HCT116 (cell line): ENCODE data around the gene GRM1.

Source experiments
- CEBPB ChIP-seq: IDR thresholded peaks from 2 replicates; pipeline ENCODE4 v1.6.1; 2012; ENCODE audit warnings: low read depth
- EGR1 ChIP-seq: IDR thresholded peaks from 2 replicates; pipeline ENCODE4 v1.6.1; 2012; ENCODE audit warnings: low read depth
- EZH2 ChIP-seq: fragments of 200-600 bp; sonication (generic); IDR thresholded peaks from 2 replicates; pipeline ENCODE4 v1.6.1; 2017; ENCODE audit warnings: antibody characterized with exemption, mixed run types
- EZH2phosphoT487 ChIP-seq: fragments of 200-600 bp; IDR thresholded peaks from 2 replicates; pipeline ENCODE4 v1.6.1; 2018; ENCODE audit warnings: antibody characterized with exemption, borderline replicate concordance
- JUND ChIP-seq: IDR thresholded peaks from 2 replicates; pipeline ENCODE4 v1.6.1; 2012
- POLR2A ChIP-seq: IDR thresholded peaks from 2 replicates; pipeline ENCODE4 v1.7.0; 2011; ENCODE audit warnings: borderline replicate concordance; ENCODE audit not compliant: insufficient read depth, insufficient read length; ENCODE audit errors: extremely low read depth
- POLR2AphosphoS5 ChIP-seq: IDR thresholded peaks from 2 replicates; pipeline ENCODE4 v1.6.1; 2011; ENCODE audit warnings: mild to moderate bottlenecking, low read depth, low read length, moderate library complexity
- RAD21 ChIP-seq: IDR thresholded peaks from 2 replicates; pipeline ENCODE4 v1.6.1; 2012; ENCODE audit warnings: low read depth, mild to moderate bottlenecking
- REST ChIP-seq: IDR thresholded peaks from 2 replicates; pipeline ENCODE4 v1.6.1; 2012; ENCODE audit warnings: low read depth
- SIN3A ChIP-seq: IDR thresholded peaks from 2 replicates; pipeline ENCODE4 v1.6.1; 2012; ENCODE audit warnings: low read depth
- YY1 ChIP-seq: IDR thresholded peaks from 2 replicates; pipeline ENCODE4 v1.6.1; 2011; ENCODE audit warnings: low read length, low read depth, moderate library complexity, mild to moderate bottlenecking; ENCODE audit not compliant: insufficient replicate concordance; ENCODE audit errors: extremely low read depth
- ZNF274 ChIP-seq: fragments of 200-500 bp; sonication (Bioruptor generic); IDR thresholded peaks from 2 replicates; pipeline ENCODE4 v1.6.1; 2014; ENCODE audit warnings: mild to moderate bottlenecking, low read depth, low read length, inconsistent platforms
- TF ChIP-seq, protein P1 (sequence below), 3 experiments: fragments of 200-600 bp in 1 of 3; sonication (generic) in 1 of 3; IDR thresholded peaks in 2 of 3; conservative IDR thresholded peaks in 1 of 3; 2 replicates each; pipeline ENCODE4 v1.5.1; 2012 to 2017; ENCODE audit warnings: low read depth in 2 of 3, low read length in 2 of 3, antibody characterized with exemption in 1 of 3, borderline replicate concordance in 1 of 3, control low read depth in 1 of 3, mild to moderate bottlenecking in 1 of 3, mixed read lengths in 1 of 3, mixed run types in 1 of 3, moderate library complexity in 1 of 3; ENCODE audit not compliant: insufficient read depth in 1 of 3
- TF ChIP-seq, protein P2 (sequence below): IDR thresholded peaks from 2 replicates; pipeline ENCODE4 v1.6.1; 2012

- no peak for TF ChIP-seq EGR1
- no peak for TF ChIP-seq EZH2phosphoT487
- TF ChIP-seq, protein P1, sequence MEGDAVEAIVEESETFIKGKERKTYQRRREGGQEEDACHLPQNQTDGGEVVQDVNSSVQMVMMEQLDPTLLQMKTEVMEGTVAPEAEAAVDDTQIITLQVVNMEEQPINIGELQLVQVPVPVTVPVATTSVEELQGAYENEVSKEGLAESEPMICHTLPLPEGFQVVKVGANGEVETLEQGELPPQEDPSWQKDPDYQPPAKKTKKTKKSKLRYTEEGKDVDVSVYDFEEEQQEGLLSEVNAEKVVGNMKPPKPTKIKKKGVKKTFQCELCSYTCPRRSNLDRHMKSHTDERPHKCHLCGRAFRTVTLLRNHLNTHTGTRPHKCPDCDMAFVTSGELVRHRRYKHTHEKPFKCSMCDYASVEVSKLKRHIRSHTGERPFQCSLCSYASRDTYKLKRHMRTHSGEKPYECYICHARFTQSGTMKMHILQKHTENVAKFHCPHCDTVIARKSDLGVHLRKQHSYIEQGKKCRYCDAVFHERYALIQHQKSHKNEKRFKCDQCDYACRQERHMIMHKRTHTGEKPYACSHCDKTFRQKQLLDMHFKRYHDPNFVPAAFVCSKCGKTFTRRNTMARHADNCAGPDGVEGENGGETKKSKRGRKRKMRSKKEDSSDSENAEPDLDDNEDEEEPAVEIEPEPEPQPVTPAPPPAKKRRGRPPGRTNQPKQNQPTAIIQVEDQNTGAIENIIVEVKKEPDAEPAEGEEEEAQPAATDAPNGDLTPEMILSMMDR (IDR thresholded peaks at IDR 0.05 in 2 of 3, conservative IDR thresholded peaks at IDR 0.05 in 1 of 3; ENCODE audit: borderline replicate concordance in 1 of 3, insufficient read depth in 1 of 3, low read depth in 2 of 3, low read length in 2 of 3) = no peak
- no peak for TF ChIP-seq POLR2A
- TF ChIP-seq RAD21 = no peak
- TF ChIP-seq, protein P2, sequence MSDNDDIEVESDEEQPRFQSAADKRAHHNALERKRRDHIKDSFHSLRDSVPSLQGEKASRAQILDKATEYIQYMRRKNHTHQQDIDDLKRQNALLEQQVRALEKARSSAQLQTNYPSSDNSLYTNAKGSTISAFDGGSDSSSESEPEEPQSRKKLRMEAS = no peak
- TF ChIP-seq YY1 = no peak
- TF ChIP-seq SIN3A = no peak
- no peak for TF ChIP-seq EZH2
- no peak for TF ChIP-seq CEBPB
- TF ChIP-seq REST = no peak
- TF ChIP-seq JUND = no peak
- no peak for TF ChIP-seq ZNF274
- no peak for TF ChIP-seq POLR2AphosphoS5
These were observed 394.0 kb downstream of the GRM1 start for GRCh38 chr6:146422789-146423375.
